Measurements from ENCODE around the gene PRPF18.

Gene PRPF18

GRCh38 chr10:13644866-13645265, 58.1 kb downstream of the PRPF18 start:
- no peak for DNase-seq

GRCh38 chr10:13648425-13648824, 61.7 kb downstream of the PRPF18 start:
- DNase-seq, result no peak

GRCh38 chr10:13649844-13650520, 63.2 kb downstream of the PRPF18 start:
- no peak for DNase-seq

GRCh38 chr10:13650961-13651360, 64.2 kb downstream of the PRPF18 start:
- no peak for DNase-seq

- no peak for DNase-seq
Observed at GRCh38 chr10:13651969-13652720, 65.4 kb downstream of the PRPF18 start.

- no peak for DNase-seq
Observed at GRCh38 chr10:13652860-13653259, 66.1 kb downstream of the PRPF18 start.

- no peak for DNase-seq
Observed at GRCh38 chr10:13654118-13654830, 67.5 kb downstream of the PRPF18 start.

- no peak for DNase-seq
Observed at GRCh38 chr10:13654846-13655245, 68.1 kb downstream of the PRPF18 start.

- no peak for DNase-seq
Observed at GRCh38 chr10:13656337-13657100, 69.8 kb downstream of the PRPF18 start.

GRCh38 chr10:13657101-13657680, 70.4 kb downstream of the PRPF18 start:
- no peak for DNase-seq

GRCh38 chr10:13658264-13658663, 71.5 kb downstream of the PRPF18 start:
- DNase-seq, result no peak

GRCh38 chr10:13658871-13659685, 72.3 kb downstream of the PRPF18 start:
- DNase-seq, result no peak

GRCh38 chr10:13659887-13660550, 73.3 kb downstream of the PRPF18 start:
- DNase-seq, result no peak

- DNase-seq, result no peak
Observed at GRCh38 chr10:13660551-13660920, 73.8 kb downstream of the PRPF18 start.

- no peak for DNase-seq
Observed at GRCh38 chr10:13661256-13661655, 74.5 kb downstream of the PRPF18 start.

- DNase-seq, result no peak
Observed at GRCh38 chr10:13665516-13666262, 78.9 kb downstream of the PRPF18 start.

- no peak for DNase-seq
Observed at GRCh38 chr10:13668126-13668525, 81.4 kb downstream of the PRPF18 start.

- no peak for DNase-seq
Observed at GRCh38 chr10:13669182-13669855, 82.6 kb downstream of the PRPF18 start.

GRCh38 chr10:13669901-13670300, 83.1 kb downstream of the PRPF18 start:
- no peak for DNase-seq

GRCh38 chr10:13670311-13670710, 83.5 kb downstream of the PRPF18 start:
- no peak for DNase-seq
